Measurements from ENCODE around the gene ZNF778.

DNA sequence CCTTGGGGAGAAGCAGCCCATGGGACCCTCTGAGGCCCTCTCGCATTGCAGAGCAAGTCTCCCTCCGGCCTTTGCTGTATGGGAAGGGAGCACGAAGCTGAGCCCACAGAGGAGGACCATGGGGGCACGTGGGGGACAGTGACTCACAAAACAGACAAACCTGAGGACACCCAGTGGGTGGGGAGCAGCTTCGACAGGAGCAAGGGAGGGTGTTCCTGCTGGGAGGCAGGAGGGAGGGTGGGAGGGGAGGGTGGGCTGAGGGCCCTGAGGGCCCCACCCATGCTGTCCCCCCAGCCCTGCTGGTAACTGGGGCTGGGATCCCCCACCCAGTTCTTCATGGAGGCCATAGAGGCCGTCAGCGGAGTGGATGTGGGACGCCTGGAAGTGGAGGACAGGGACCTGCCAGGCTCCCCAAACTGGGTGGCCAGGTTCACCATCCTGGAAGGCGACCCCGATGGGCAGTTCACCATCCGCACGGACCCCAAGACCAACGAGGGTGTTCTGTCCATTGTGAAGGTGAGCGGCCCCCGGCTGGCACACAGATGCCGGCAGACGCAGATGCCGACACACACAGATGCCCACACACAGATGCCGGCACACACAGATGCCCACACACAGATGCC, 29.6 kb upstream of the ZNF778 start:
- TF ChIP-seq, protein P1, sequence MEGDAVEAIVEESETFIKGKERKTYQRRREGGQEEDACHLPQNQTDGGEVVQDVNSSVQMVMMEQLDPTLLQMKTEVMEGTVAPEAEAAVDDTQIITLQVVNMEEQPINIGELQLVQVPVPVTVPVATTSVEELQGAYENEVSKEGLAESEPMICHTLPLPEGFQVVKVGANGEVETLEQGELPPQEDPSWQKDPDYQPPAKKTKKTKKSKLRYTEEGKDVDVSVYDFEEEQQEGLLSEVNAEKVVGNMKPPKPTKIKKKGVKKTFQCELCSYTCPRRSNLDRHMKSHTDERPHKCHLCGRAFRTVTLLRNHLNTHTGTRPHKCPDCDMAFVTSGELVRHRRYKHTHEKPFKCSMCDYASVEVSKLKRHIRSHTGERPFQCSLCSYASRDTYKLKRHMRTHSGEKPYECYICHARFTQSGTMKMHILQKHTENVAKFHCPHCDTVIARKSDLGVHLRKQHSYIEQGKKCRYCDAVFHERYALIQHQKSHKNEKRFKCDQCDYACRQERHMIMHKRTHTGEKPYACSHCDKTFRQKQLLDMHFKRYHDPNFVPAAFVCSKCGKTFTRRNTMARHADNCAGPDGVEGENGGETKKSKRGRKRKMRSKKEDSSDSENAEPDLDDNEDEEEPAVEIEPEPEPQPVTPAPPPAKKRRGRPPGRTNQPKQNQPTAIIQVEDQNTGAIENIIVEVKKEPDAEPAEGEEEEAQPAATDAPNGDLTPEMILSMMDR (conservative IDR thresholded peaks at IDR 0.05; ENCODE audit: low read length) = no peak
- no peak for TF ChIP-seq EZH2phosphoT487 (IDR thresholded peaks at IDR 0.05; ENCODE audit: borderline replicate concordance)
